Left hindlimb (tissue), 1 donor: ENCODE data around the gene RIN2.
A peak's percentile ranks its signal among the peaks of the same experiment; 100 is the strongest.

Experiments used
- DNase-seq: peaks from one replicate; pipeline ENCODE4 v3.0.0-alpha.2; 2018

RIN2 gene

GRCh38 chr20:19758133-19758500 lies at the start of gene RIN2:
RIN2 (plus strand) TSS chr20:19758258; CDS start chr20:19889602, 131,344 bp downstream.
- DNase-seq: no peak

GRCh38 chr20:19709635-19710335 lies 48.3 kb upstream of the RIN2 start:
- no peak for DNase-seq

GRCh38 chr20:19710336-19711120 lies 47.5 kb upstream of the RIN2 start:
- peak; percentile 43 for DNase-seq

GRCh38 chr20:19711126-19711525 lies 46.9 kb upstream of the RIN2 start:
- DNase-seq: no peak

- DNase-seq: no peak
Observed at GRCh38 chr20:19712721-19713260, 45.3 kb upstream of the RIN2 start.

GRCh38 chr20:19713822-19714578 lies 44.1 kb upstream of the RIN2 start:
- no peak for DNase-seq

- DNase-seq: no peak
Observed at GRCh38 chr20:19714579-19714840, 43.5 kb upstream of the RIN2 start.

- DNase-seq: no peak
Observed at GRCh38 chr20:19715986-19716385, 42.1 kb upstream of the RIN2 start.

GRCh38 chr20:19718880-19719279 lies 39.2 kb upstream of the RIN2 start:
- DNase-seq: no peak

- no peak for DNase-seq
Observed at GRCh38 chr20:19720991-19721390, 37.1 kb upstream of the RIN2 start.

GRCh38 chr20:19723051-19723450 lies 35.0 kb upstream of the RIN2 start:
- DNase-seq: no peak

GRCh38 chr20:19723813-19724430 lies 34.1 kb upstream of the RIN2 start:
- no peak for DNase-seq

GRCh38 chr20:19725373-19725772 lies 32.7 kb upstream of the RIN2 start:
- no peak for DNase-seq

GRCh38 chr20:19725814-19726525 lies 32.1 kb upstream of the RIN2 start:
- no peak for DNase-seq

GRCh38 chr20:19727251-19727847 lies 30.7 kb upstream of the RIN2 start:
- no peak for DNase-seq

- no peak for DNase-seq
Observed at GRCh38 chr20:19729672-19730071, 28.4 kb upstream of the RIN2 start.

GRCh38 chr20:19730706-19731105 lies 27.4 kb upstream of the RIN2 start:
- DNase-seq: no peak

GRCh38 chr20:19734811-19735210 lies 23.2 kb upstream of the RIN2 start:
- DNase-seq: no peak

- DNase-seq: peak; percentile 50
Observed at GRCh38 chr20:19735446-19735845, 22.6 kb upstream of the RIN2 start.

GRCh38 chr20:19737025-19737424 lies 21.0 kb upstream of the RIN2 start:
- DNase-seq: no peak

GRCh38 chr20:19738951-19739350 lies 19.1 kb upstream of the RIN2 start:
- no peak for DNase-seq

GRCh38 chr20:19739351-19739750 lies 18.7 kb upstream of the RIN2 start:
- no peak for DNase-seq
